Peyer's patch (tissue), 4 donors: ENCODE measurements around the gene CADM1.

Experiments
- CTCF ChIP-seq, 6 experiments: fragments of 450-650 bp in 4 of 6; fragments of 200-600 bp in 2 of 6; sonication (generic) in 1 of 6; IDR thresholded peaks; one replicate each; pipeline ENCODE4 v1.5.1; 2017 to 2019; ENCODE audit warnings: antibody characterized with exemption in 6 of 6, mild to moderate bottlenecking in 3 of 6, moderate library complexity in 1 of 6
- POLR2A ChIP-seq, 2 donors: fragments of 450-650 bp; IDR thresholded peaks; one replicate each; pipeline ENCODE4 v1.5.1; 2017; ENCODE audit warnings: antibody characterized with exemption in 2 of 2, mild to moderate bottlenecking in 2 of 2, moderate library complexity in 2 of 2

DNA sequence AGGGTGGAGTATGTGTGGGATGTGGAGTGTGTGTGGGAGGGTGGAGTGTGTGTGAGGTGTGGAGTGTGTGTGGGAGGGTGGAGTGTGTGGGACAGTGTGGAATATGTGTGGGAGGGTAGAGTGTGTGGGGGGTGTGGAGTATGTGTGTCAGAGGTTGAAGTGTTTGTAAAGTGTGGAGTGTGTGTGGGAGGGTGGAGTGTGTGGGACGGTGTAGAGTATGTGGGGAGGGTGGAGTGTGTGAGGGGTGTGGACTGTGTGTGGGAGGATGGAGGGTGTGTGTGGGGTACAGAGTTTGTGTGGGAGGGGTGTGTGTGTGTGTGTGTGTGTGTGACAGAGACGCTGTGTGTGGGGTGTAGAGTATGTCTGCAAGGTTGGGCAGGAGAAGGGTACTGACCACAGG, 355.5 kb downstream of the CADM1 start:
- TF ChIP-seq POLR2A (IDR thresholded peaks at IDR 0.05): no peak
- no peak for TF ChIP-seq CTCF (IDR thresholded peaks at IDR 0.05)
